SU-DHL-6 (cell line): ENCODE measurements around the gene ZBTB2.

Source experiments
- CTCF ChIP-seq: fragments of 200-600 bp; sonication (generic); IDR thresholded peaks from one replicate; pipeline ENCODE4 v1.5.1; 2017; ENCODE audit warnings: antibody characterized with exemption, mild to moderate bottlenecking, low read length, moderate library complexity; ENCODE audit not compliant: insufficient read depth, poor library complexity, severe bottlenecking
- EZH2phosphoT487 ChIP-seq: fragments of 200-600 bp; sonication (generic), shearing (Covaris generic); conservative IDR thresholded peaks from 2 replicates; pipeline ENCODE4 v1.6.1; 2018; ENCODE audit warnings: mild to moderate bottlenecking, antibody characterized with exemption, low read length, moderate library complexity, mixed read lengths

- TF ChIP-seq CTCF = no peak
- TF ChIP-seq EZH2phosphoT487 = no peak
These were observed 66.0 kb downstream of the ZBTB2 start for GRCh38 chr6:151325075-151326050.
